HepG2 (cell line): ENCODE measurements around the gene MRPS5. TPM values are rescaled to one million over a fixed set of nuclear protein-coding genes. Genes with fewer than 3 reads are reported as not detected.

Source experiments
- AHR ChIP-seq: IDR thresholded peaks from 2 replicates; pipeline ENCODE4 v1.6.1; 2018; ENCODE audit warnings: missing genetic modification reagents, missing compliant biosample characterization
- ATM ChIP-seq: fragments of 450-650 bp; IDR thresholded peaks from 2 replicates; pipeline ENCODE4 v1.7.1; 2017; ENCODE audit warnings: mild to moderate bottlenecking, borderline replicate concordance
- CSRNP2 ChIP-seq: sonication (generic); formaldehyde crosslinking; conservative IDR thresholded peaks from 2 replicates; pipeline ENCODE4 v1.8.0; 2022; ENCODE audit warnings: low read depth, missing genetic modification reagents
- HNF4A ChIP-seq: sonication (generic); formaldehyde crosslinking; IDR thresholded peaks from 2 replicates; pipeline ENCODE4 v1.4.0; 2020; ENCODE audit warnings: missing genetic modification reagents
- JDP2 ChIP-seq: sonication (generic); formaldehyde crosslinking; IDR thresholded peaks from 2 replicates; pipeline ENCODE4 v1.8.1; 2022; ENCODE audit warnings: missing genetic modification reagents, borderline replicate concordance
- MAFG ChIP-seq: sonication (generic); formaldehyde crosslinking; IDR thresholded peaks from 2 replicates; pipeline ENCODE4 v1.5.1; 2020; ENCODE audit warnings: mild to moderate bottlenecking, missing genetic modification reagents
- MTF2 ChIP-seq: sonication (generic); formaldehyde crosslinking; IDR thresholded peaks from 2 replicates; pipeline ENCODE4 v1.5.0; 2020; ENCODE audit warnings: missing genetic modification reagents, borderline replicate concordance
- NFRKB ChIP-seq: fragments of 450-650 bp; IDR thresholded peaks from 2 replicates; pipeline ENCODE4 v1.6.1; 2017
- NR2C2 ChIP-seq: sonication (generic); formaldehyde crosslinking; IDR thresholded peaks from 2 replicates; pipeline ENCODE4 v1.4.0; 2020; ENCODE audit warnings: missing genetic modification reagents, mild to moderate bottlenecking, moderate library complexity, borderline replicate concordance
- SETDB1 ChIP-seq: sonication (generic); formaldehyde crosslinking; IDR thresholded peaks from 2 replicates; pipeline ENCODE4 v1.5.1; 2020; ENCODE audit warnings: missing genetic modification reagents, mild to moderate bottlenecking, borderline replicate concordance
- SIN3A ChIP-seq: IDR thresholded peaks from 2 replicates; pipeline ENCODE4 v1.6.1; 2011; ENCODE audit warnings: low read depth, mild to moderate bottlenecking, control low read depth, low read length, borderline replicate concordance
- SIX1 ChIP-seq: sonication (generic); formaldehyde crosslinking; IDR thresholded peaks from 2 replicates; pipeline ENCODE4 v1.4.0; 2020; ENCODE audit warnings: missing genetic modification reagents, borderline replicate concordance
- SMAD9 ChIP-seq: sonication (generic); formaldehyde crosslinking; IDR thresholded peaks from 2 replicates; pipeline ENCODE4 v1.5.1; 2020; ENCODE audit warnings: mild to moderate bottlenecking, missing genetic modification reagents
- ZIK1 ChIP-seq: sonication (generic); formaldehyde crosslinking; IDR thresholded peaks from 2 replicates; pipeline ENCODE4 v1.5.0; 2020; ENCODE audit warnings: mild to moderate bottlenecking, low read depth, missing genetic modification reagents, borderline replicate concordance
- ZNF317 ChIP-seq: sonication (generic); formaldehyde crosslinking; IDR thresholded peaks from 2 replicates; pipeline ENCODE4 v1.5.0; 2020; ENCODE audit warnings: mild to moderate bottlenecking, missing genetic modification reagents
- ZNF446 ChIP-seq: sonication (generic); formaldehyde crosslinking; IDR thresholded peaks from 2 replicates; pipeline ENCODE4 v1.5.0; 2020; ENCODE audit warnings: mild to moderate bottlenecking, missing genetic modification reagents
- ZNF564 ChIP-seq: sonication (generic); formaldehyde crosslinking; IDR thresholded peaks from 2 replicates; pipeline ENCODE4 v1.8.1; 2023; ENCODE audit warnings: mild to moderate bottlenecking, missing genetic modification reagents
- ZNF569 ChIP-seq: sonication (generic); formaldehyde crosslinking; IDR thresholded peaks from 2 replicates; pipeline ENCODE4 v1.5.0; 2020; ENCODE audit warnings: mild to moderate bottlenecking, missing genetic modification reagents, moderate library complexity, borderline replicate concordance
- ZNF570 ChIP-seq: sonication (generic); formaldehyde crosslinking; IDR thresholded peaks from 2 replicates; pipeline ENCODE4 v1.4.0; 2020; ENCODE audit warnings: mild to moderate bottlenecking, missing genetic modification reagents, borderline replicate concordance
- ZNF614 ChIP-seq: IDR thresholded peaks from 2 replicates; pipeline ENCODE4 v1.6.1; 2018; ENCODE audit warnings: missing biosample characterization, missing genetic modification reagents, inconsistent platforms, borderline replicate concordance
- ZNF687 ChIP-seq: sonication (generic); formaldehyde crosslinking; IDR thresholded peaks from 2 replicates; pipeline ENCODE4 v1.5.1; 2020; ENCODE audit warnings: mild to moderate bottlenecking, missing genetic modification reagents, moderate library complexity
- polyA plus RNA-seq, 8 experiments: library from polyadenylated mRNA; depleted of rRNA in 3 of 8; stranded (reverse) in 7 of 8; unstranded in 1 of 8; fragments of >200 nt; fragmentation: Illumina TruSeq in 4 of 8; extraction: Trizol in 4 of 8; gene quantifications; 2 replicates each; pipeline versions ENCODE4 v1.2.1 to v1.2.3, GENCODE V29; 2011 to 2016; ENCODE audit warnings: low read depth in 4 of 8, missing spikeins in 1 of 8, mixed read lengths in 1 of 8; ENCODE audit not compliant: insufficient read depth in 1 of 8
- total RNA-seq, 5 experiments: library from RNA; depleted of rRNA; stranded (reverse); fragments of >200 nt; fragmentation: Illumina TruSeq; extraction: Trizol; gene quantifications; 2 replicates each; pipeline ENCODE4 v1.2.3, GENCODE V29; 2016; ENCODE audit warnings: low read depth in 1 of 5
- TF ChIP-seq, protein P1 (sequence below): IDR thresholded peaks from 2 replicates; pipeline ENCODE4 v1.6.1; 2016; ENCODE audit warnings: missing compliant biosample characterization, missing genetic modification reagents, borderline replicate concordance

The MRPS5 gene
- total and polyA plus RNA-seq, 2 of the 13 experiments (the other 11 are each of a cell fraction or from before 2014, with no cell fraction given): 98.8 to 134 TPM

DNA sequence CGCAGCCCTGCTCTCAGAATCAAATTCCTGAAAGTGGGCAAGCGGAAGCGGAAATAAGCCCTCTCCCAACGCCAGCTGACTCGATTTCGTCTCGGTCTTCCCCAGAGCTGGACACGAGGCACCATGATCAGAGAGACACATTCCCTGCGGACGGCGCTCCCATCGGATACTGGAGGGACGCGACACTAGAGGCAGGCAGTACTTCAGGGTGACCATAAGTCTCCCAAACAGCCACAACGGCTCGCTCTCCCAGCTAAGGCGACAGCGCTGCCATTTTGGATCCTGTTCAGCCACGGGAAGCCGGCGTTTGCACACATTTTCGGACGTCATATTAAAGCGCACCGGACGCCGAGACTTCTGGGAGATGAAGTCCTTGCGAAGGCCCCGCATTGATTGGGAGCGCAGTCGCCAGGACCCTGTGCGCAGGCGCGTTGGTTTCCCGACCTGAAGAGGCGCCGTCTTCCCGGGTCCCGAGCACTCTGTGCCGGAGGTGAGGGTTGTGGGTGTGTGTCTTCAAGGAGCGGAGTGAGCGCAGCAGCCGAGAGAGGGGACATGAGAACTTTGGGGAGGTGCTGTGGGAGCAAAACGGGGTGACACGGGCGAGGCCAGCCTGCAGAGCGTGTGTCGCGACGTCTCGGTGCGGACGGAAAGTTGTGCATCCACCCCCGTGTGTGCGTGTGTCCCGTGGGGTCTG lies 43.9 kb upstream of the MRPS5 start, which contains the start of gene ZNF2 (continued):
- peak; percentile 85; the same call in 1 of the 2 replicates for TF ChIP-seq ZIK1 (CRISPR knock-in tag)
- no peak for TF ChIP-seq HNF4A (CRISPR knock-in tag)
- peak; percentile 84 for TF ChIP-seq NFRKB
- peak; percentile 99 for TF ChIP-seq ZNF687 (CRISPR knock-in tag)
- TF ChIP-seq ZNF317: peak; percentile 85
- no peak for TF ChIP-seq MAFG (CRISPR knock-in tag)
- TF ChIP-seq, protein P1, sequence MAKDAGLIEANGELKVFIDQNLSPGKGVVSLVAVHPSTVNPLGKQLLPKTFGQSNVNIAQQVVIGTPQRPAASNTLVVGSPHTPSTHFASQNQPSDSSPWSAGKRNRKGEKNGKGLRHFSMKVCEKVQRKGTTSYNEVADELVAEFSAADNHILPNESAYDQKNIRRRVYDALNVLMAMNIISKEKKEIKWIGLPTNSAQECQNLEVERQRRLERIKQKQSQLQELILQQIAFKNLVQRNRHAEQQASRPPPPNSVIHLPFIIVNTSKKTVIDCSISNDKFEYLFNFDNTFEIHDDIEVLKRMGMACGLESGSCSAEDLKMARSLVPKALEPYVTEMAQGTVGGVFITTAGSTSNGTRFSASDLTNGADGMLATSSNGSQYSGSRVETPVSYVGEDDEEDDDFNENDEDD (CRISPR knock-in tag): peak; percentile 12
- TF ChIP-seq ZNF570 (CRISPR knock-in tag): no peak
- TF ChIP-seq SETDB1 (CRISPR knock-in tag): no peak
- no peak for TF ChIP-seq SIX1
- TF ChIP-seq SMAD9 (CRISPR knock-in tag): no peak; the same call in 1 of the 2 replicates
- no peak for TF ChIP-seq CSRNP2 (CRISPR knock-in tag)
- no peak for TF ChIP-seq ATM
- TF ChIP-seq JDP2 (CRISPR knock-in tag): peak; percentile 56; the same call in 1 of the 2 replicates
- TF ChIP-seq ZNF446 (CRISPR knock-in tag): 0 out of 2 replicates have a peak, but pooled peaks have one; percentile 49
- no peak; the same call in 1 of the 2 replicates for TF ChIP-seq MTF2 (CRISPR knock-in tag)
- TF ChIP-seq ZNF614 (CRISPR knock-in tag): peak; percentile 82
- 0 out of 2 replicates have a peak, but pooled peaks have one; percentile 41 for TF ChIP-seq AHR
- peak; percentile 53 for TF ChIP-seq SIN3A
- peak; percentile 77; the same call in 1 of the 2 replicates for TF ChIP-seq ZNF564 (CRISPR knock-in tag)
- TF ChIP-seq NR2C2 (CRISPR knock-in tag): peak; percentile 93; the same call in 1 of the 2 replicates
- TF ChIP-seq ZNF569: no peak
